OCI-LY1 (cell line): ENCODE measurements around the gene HP.

Experiments used
- CTCF ChIP-seq: fragments of 200-600 bp; sonication (generic), shearing (Covaris generic); IDR thresholded peaks from 2 replicates; pipeline ENCODE4 v1.5.1; 2017; ENCODE audit warnings: mild to moderate bottlenecking, antibody characterized with exemption, low read length, moderate library complexity, mixed read lengths
- EZH2 ChIP-seq: fragments of 200-600 bp; sonication (generic), shearing (Covaris generic); IDR thresholded peaks from 2 replicates; pipeline ENCODE4 v1.8.0; 2017; ENCODE audit warnings: borderline replicate concordance, mixed run types, mild to moderate bottlenecking, antibody characterized with exemption, low read length, moderate library complexity, mixed read lengths

GRCh38 chr16:72068930-72069329, 14.6 kb downstream of the HP start:
- TF ChIP-seq CTCF: no peak
- TF ChIP-seq EZH2: no peak
